ENCODE results near the gene PRKCB.

DNA sequence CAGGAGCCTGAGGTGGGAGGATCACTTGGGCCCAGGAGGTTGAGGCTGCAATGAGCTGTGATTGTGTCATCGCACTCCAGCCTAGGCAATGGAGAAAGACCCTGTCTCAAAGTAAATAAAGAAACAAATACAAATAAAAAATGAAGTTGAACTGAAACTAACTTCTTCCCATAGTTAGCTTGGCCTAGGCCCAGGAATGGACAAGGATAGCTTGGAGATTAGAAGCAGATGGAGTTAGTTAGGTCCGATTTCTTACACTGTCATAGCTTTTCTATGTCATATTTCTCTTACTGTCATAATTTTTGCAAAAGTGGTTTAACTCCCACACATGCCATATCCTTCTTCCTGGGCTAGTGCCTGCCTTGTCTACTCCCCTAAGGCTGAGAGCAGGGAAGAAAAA is 265.6 kb downstream of the PRKCB start:
- TF ChIP-seq CTCF (IDR thresholded peaks at IDR 0.05) (no peak), POLR2A (IDR thresholded peaks at IDR 0.05) (no peak)
